C4-2B (cell line): ENCODE data around the gene MEF2C.

Source experiments
- ZFX ChIP-seq: fragments of 450-650 bp; IDR thresholded peaks from 2 replicates; pipeline ENCODE4 v1.6.1; 2017
- TF ChIP-seq, protein P1 (sequence below): fragments of 450-650 bp; conservative IDR thresholded peaks from 2 replicates; pipeline ENCODE4 v1.5.1; 2017; ENCODE audit warnings: mild to moderate bottlenecking

DNA sequence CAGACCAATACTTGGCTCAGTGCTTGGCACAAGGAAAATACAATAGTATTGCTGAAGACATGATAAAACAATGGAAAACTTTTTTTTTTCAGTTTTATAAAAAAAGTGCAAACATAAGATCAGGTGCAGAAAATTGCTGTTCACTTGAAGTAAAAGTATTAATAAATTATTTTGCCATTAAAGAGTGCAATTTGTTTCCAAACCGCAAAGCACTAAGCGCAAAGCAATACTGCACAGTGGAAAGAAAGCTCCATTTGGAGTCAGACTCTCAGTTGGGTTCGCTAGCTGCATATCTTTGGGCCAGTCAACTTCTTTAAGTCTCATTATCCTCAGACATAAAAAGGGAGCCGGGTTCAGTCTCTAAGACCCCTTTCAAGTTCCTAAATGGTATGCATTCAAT, 45.8 kb downstream of the MEF2C start:
- TF ChIP-seq, protein P1, sequence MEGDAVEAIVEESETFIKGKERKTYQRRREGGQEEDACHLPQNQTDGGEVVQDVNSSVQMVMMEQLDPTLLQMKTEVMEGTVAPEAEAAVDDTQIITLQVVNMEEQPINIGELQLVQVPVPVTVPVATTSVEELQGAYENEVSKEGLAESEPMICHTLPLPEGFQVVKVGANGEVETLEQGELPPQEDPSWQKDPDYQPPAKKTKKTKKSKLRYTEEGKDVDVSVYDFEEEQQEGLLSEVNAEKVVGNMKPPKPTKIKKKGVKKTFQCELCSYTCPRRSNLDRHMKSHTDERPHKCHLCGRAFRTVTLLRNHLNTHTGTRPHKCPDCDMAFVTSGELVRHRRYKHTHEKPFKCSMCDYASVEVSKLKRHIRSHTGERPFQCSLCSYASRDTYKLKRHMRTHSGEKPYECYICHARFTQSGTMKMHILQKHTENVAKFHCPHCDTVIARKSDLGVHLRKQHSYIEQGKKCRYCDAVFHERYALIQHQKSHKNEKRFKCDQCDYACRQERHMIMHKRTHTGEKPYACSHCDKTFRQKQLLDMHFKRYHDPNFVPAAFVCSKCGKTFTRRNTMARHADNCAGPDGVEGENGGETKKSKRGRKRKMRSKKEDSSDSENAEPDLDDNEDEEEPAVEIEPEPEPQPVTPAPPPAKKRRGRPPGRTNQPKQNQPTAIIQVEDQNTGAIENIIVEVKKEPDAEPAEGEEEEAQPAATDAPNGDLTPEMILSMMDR, result no peak
- TF ChIP-seq ZFX, result no peak
